Measurements from ENCODE around the gene BIN1. TPM values are rescaled to one million over a fixed set of nuclear protein-coding genes. Genes with fewer than 3 reads are reported as not detected.

BIN1 gene
- total RNA-seq, 1 donor from 2014 or later, result 99.0 TPM

GRCh38 chr2:127094509-127095366, 12.2 kb downstream of the BIN1 start:
- H3K4me3 ChIP-seq (ENCODE audit: low read depth, low read length), result no peak overlapping the region
- TF ChIP-seq CTCF (conservative IDR thresholded peaks at IDR 0.05; ENCODE audit: low read depth, low read length), result no peak
- DNase-seq (ENCODE audit: low read depth), result no peak

GRCh38 chr2:127093648-127094210, 13.2 kb downstream of the BIN1 start:
- TF ChIP-seq CTCF (conservative IDR thresholded peaks at IDR 0.05; ENCODE audit: low read depth, low read length), result no peak
- no peak for DNase-seq (ENCODE audit: low read depth)
- no peak overlapping the region for H3K4me3 ChIP-seq (ENCODE audit: low read depth, low read length)

- DNase-seq (ENCODE audit: low read depth), result no peak
- no peak overlapping the region for H3K4me3 ChIP-seq (ENCODE audit: low read depth, low read length)
- TF ChIP-seq CTCF (conservative IDR thresholded peaks at IDR 0.05; ENCODE audit: low read depth, low read length), result no peak
Measured at GRCh38 chr2:127092901-127093516, 13.9 kb downstream of the BIN1 start.

- H3K4me3 ChIP-seq (ENCODE audit: low read depth, low read length), result no peak overlapping the region
- TF ChIP-seq CTCF (conservative IDR thresholded peaks at IDR 0.05; ENCODE audit: low read depth, low read length), result no peak
- DNase-seq (ENCODE audit: low read depth), result no peak
Measured at GRCh38 chr2:127092306-127092705, 14.6 kb downstream of the BIN1 start.

- DNase-seq (ENCODE audit: low read depth), result no peak
- H3K4me3 ChIP-seq (ENCODE audit: low read depth, low read length), result no peak overlapping the region
- TF ChIP-seq CTCF (conservative IDR thresholded peaks at IDR 0.05; ENCODE audit: low read depth, low read length), result no peak
Measured at GRCh38 chr2:127091886-127092285, 15.1 kb downstream of the BIN1 start.

- TF ChIP-seq CTCF (conservative IDR thresholded peaks at IDR 0.05; ENCODE audit: low read depth, low read length), result no peak
- DNase-seq (ENCODE audit: low read depth), result no peak
- H3K4me3 ChIP-seq (ENCODE audit: low read depth, low read length), result no peak overlapping the region
Measured at GRCh38 chr2:127091148-127091547, 15.8 kb downstream of the BIN1 start.
